GM12801 (cell line): ENCODE measurements around the gene SRGAP1.

Source experiments
- TF ChIP-seq, protein P1 (sequence below): IDR thresholded peaks from one replicate; pipeline ENCODE4 v1.5.1; 2011; ENCODE audit warnings: control low read depth; ENCODE audit not compliant: insufficient read length; ENCODE audit errors: extremely low read depth

SRGAP1 gene

DNA sequence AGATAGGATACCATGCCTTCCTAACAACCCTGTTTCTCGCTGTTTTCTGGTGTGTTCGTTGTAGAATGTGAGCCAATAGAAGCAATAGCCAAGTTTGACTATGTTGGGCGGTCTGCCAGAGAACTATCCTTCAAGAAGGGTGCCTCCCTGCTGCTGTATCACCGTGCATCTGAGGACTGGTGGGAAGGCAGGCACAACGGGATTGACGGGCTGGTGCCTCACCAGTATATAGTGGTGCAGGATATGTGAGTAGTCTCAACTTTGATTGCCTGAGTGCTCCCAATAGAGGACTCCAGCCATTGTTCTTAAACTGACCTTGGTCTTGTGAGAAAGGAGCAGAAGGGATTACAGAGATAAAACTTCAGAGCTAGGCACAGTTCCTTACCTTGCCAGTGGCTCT lies 281.4 kb downstream of the SRGAP1 start:
- TF ChIP-seq, protein P1, sequence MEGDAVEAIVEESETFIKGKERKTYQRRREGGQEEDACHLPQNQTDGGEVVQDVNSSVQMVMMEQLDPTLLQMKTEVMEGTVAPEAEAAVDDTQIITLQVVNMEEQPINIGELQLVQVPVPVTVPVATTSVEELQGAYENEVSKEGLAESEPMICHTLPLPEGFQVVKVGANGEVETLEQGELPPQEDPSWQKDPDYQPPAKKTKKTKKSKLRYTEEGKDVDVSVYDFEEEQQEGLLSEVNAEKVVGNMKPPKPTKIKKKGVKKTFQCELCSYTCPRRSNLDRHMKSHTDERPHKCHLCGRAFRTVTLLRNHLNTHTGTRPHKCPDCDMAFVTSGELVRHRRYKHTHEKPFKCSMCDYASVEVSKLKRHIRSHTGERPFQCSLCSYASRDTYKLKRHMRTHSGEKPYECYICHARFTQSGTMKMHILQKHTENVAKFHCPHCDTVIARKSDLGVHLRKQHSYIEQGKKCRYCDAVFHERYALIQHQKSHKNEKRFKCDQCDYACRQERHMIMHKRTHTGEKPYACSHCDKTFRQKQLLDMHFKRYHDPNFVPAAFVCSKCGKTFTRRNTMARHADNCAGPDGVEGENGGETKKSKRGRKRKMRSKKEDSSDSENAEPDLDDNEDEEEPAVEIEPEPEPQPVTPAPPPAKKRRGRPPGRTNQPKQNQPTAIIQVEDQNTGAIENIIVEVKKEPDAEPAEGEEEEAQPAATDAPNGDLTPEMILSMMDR, result no peak

GRCh38 chr12:64127811-64128210 lies 283.3 kb downstream of the SRGAP1 start:
- TF ChIP-seq, protein P1, result no peak

GRCh38 chr12:64128366-64128765 lies 283.9 kb downstream of the SRGAP1 start:
- TF ChIP-seq, protein P1, result no peak

DNA sequence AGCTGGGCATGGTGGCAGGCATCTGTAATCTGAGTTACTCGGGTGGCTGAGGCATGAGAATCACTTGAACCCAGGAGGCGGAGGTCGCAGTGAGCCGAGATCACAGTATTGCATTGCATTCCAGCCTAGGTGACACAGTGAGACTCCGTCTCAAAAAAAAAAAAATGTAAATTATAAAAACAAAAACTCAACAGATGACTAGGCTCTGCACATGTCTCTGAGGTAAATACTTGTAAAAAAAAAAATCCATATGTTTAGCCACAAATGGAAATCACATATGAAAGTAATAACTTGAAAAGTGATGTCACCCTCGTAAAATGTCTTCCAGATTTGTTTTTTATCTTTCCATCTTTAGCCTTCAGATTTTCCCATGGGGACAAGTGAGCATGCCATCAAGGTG lies 292.6 kb downstream of the SRGAP1 start:
- TF ChIP-seq, protein P1, result no peak

GRCh38 chr12:64139021-64139420 lies 294.5 kb downstream of the SRGAP1 start:
- TF ChIP-seq, protein P1, result no peak

GRCh38 chr12:64142382-64142781 lies 297.9 kb downstream of the SRGAP1 start:
- TF ChIP-seq, protein P1, result no peak

DNA sequence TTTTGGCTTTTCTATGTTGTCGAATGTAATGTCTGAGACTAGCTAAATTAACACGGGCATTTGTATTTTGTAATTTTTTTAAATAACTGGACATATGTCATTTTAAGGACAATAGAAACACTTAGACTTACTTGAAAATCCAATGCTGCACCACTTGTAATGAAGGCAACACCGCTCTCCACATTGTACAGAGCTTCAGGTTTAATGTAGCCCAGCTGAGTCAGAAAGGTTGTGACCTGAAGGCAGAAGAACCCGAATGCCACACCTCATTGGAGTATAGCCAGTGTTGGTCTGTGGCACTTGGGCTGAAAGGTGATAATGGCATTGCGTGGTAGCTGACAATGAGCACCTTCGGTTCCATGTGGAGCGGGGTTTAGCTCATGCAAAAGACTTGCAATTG lies 298.3 kb downstream of the SRGAP1 start:
- TF ChIP-seq, protein P1, result no peak

- TF ChIP-seq, protein P1, result no peak
Observed at GRCh38 chr12:64145226-64145625, 300.7 kb downstream of the SRGAP1 start.
